ENCODE measurements around the gene IFNA4.
A peak's percentile ranks its signal among the peaks of the same experiment; 100 is the strongest.
"Not testable (repeated sequence)": the region's sequence is repeated elsewhere in the genome, so short reads cannot be mapped to it uniquely, and the experiment has no call there.

The IFNA4 gene

DNA sequence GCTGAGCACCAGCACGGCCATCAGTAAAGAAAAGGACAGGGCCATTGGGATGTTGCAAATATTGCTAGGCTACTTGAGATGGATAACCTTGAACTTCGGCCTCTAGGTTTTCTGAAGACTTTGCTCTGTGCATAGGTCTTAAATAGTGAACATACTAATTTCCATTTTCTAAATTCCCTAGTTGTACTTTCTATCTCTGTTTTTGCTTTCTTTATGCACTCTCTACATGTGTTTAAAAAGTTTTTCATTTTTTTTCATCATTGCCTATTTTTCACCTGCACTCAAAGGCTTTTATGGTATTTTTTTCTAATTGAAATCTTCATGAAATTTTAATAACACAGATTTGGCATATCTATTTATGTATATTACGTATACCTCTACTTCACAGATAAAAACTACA lies at the start of gene IFNA4:
Gene IFNA4, minus strand, starts transcription at position 101 of the 400 bp plus-strand sequence. Its CDS starts 56 bp downstream, at position 45.
- not testable (repeated sequence) for DNase-seq

DNA sequence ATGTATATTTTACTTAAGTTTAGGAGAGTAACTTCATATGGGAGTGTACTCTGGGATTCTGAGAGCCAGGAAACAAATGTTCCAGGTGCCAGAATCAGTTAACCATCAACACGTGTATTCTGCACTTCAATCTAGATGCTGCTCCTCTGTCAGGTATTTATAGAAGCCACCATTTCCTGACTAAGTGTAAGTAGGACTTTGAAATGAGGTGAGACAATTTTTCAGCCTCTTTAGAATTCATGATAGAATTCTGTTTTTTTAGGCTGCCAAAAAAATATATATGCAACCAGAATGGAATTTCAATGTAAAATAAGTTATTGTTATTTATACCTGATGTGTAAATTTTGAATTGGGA lies 49.0 kb upstream of the IFNA4 start:
- DNase-seq = not testable (repeated sequence)

DNA sequence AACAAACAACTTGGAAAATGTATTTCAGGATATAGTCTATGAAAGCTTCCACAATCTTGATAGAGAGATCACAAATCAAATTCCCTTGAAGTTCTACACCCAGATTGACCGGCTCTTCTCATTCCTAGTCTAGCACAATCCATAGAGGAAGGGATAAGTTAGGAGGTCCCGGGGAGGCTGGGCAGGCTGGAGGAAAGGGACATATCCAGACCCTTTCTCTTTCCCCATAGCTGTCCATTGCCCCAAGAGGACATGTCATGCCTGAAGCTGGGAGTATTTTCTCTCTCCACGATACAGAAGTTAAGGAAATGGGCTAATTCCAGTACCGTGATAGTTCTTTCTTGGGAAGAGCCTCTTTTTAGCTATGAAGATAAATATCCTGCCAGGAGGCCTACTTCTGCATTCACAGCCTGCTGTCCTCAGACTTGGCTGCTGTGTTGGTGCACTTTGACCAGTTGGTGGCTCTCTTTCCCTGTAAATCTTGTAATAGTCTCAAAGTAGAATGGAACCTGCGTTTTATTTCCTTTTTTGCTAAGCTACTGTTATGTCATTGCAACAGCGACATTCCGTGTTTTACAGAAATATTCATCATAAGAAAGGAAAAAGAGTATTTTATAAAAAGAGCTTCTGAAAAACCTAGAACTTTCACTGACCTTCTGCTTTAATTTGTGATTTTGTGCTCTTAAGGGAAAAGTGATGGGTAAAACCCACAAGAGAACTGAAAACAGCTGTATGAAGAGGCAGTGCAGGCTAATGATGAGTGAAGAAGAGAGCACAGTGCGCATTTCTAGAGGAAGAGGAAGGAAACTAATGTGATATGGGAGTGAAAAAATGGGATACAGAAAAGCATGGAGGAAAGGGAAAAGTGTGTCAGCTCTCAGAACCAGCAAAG lies 48.3 kb upstream of the IFNA4 start:
- peak; percentile 84 to 91 for DNase-seq

DNA sequence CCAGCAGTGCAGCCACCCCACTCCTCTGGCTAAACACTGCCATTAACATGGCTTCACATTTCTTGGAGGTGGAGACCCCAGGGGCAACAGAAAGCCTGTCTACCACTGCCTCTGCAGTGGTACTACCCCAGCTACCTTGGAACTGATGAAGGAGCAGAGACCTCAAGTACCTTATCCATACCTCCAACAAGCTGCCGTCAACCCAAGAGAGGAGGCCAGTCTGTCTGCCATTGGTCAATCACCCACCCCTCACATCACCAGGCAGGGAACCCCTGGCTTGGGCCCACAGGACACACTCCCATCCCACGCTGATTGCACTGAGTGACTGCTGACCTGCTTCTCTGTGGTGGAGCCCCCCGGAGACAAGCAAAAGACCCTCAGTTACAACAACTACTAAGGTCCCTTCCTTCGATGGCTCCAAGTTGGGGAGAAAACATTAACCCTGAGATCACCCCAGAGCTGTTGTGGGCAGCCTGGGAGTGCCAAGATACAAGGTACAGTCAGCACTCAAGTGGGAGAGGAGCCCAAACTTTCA lies 46.8 kb upstream of the IFNA4 start:
- DNase-seq = no peak

DNA sequence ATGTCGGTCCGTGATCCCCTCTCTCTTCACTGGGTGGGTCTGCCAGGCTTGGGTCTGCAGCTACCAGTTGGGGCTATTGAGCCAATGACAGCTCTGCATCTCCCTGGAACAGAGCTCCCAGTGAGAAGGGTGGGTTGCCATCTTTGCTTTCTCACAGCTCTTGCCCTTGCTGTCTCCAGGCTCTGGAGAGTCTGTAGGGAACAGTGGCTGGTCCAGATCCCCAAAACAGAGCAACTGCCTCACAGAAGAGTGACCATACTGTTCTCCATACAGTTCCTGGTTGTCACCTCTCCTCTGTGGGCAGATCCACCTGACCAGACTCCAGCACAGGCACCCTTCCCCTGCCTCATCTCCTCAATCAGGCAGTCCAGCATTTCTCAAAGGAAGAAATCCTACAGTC lies 45.9 kb upstream of the IFNA4 start:
- DNase-seq = no peak

- DNase-seq = no peak
Measured at GRCh38 chr9:21228122-21228521, 40.7 kb upstream of the IFNA4 start, which contains the start of gene IFNA17. Gene IFNA17, minus strand, starts transcription at chr9:21228222. Its CDS starts 49 bp downstream, at chr9:21228173.

GRCh38 chr9:21217211-21217610 lies 29.8 kb upstream of the IFNA4 start, which contains the start of gene IFNA16:
Gene IFNA16, minus strand, starts transcription at chr9:21217311. Its CDS starts 6 bp downstream, at chr9:21217305.
- not testable (repeated sequence) for DNase-seq

DNA sequence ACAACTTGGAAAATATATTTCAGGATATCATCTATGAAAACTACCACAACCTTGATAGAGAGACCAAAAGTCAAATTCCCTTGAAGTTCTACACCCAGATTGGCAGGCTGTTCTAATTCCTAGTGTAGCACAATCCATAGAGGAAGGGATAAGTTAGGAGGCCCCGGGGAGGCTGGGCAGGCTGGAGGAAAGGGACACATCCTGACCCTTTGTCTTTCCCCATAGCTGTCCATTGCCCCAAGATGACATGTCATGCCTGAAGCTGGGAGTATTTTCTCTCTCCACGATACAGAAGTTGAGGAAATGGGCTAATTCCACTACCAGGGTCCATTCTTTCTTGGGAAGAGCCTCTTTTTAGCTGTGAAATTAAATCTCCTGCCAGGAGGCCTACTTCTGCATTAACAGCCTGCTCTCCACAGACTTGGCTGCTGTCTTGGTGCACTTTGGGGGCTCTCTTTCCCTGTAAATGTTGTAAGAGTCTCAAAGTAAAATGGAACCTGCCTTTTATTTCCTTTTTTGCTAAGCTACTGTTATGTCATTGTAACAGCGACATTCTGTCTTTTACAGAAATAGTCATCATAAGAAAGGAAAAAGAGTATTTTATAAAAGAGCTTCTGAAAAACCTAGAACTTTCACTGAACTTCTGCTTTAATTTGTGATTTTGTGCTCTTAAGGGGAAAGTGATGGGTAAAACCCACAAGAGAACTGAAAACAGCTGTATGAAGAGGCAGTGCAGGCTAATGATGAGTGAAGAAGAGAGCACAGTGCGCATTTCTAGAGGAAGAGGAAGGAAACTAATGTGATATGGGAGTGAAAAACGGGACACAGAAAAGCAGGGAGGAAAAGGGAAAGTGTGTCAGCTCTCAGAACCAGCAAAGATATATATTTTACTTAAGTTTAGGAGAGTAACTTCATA lies 26.3 kb upstream of the IFNA4 start:
- not testable (repeated sequence) for DNase-seq

DNA sequence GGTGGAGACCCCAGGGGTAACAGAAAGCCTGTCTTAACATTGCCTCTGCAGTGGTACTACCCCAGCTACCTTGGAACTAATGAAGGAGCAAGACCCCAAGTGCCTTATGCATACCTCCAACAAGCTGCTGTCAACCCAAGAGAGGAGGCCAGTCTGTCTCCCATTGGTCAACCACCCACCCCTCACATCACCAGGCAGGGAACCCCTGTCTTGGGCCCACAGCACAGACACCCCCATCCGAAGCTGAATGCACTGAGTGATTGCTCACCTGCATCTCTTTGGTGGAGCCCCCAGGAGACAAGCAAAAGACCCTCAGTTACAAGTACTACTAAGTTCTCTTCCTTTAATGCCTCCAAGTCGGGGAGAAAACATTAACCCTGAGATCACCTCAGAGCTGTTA lies 24.8 kb upstream of the IFNA4 start:
- not testable (repeated sequence) for DNase-seq

DNA sequence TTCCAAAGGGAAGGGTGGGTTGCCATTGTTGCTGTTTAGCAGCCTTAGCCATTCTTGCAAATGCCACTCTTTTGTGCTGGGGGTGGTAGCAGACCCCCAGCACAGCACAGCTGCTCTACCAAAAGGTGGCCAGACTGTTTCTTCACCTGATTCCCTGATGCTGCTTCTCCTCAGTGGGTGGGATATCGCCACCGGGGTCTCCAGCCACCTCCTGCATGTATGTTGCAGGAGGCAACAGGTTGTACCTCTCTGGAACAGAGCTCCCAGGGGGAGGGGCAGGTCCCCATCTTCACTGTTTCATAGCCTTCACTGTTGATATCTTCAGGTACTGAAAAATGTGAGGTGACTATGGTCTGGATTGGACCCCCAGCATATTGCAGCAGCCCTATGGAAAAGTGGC lies 23.4 kb upstream of the IFNA4 start:
- not testable (repeated sequence) for DNase-seq

GRCh38 chr9:21210311-21210710 lies 22.9 kb upstream of the IFNA4 start:
- DNase-seq = no peak

GRCh38 chr9:21207043-21207442 lies 19.7 kb upstream of the IFNA4 start, which contains the start of gene IFNA10:
Gene IFNA10, minus strand, starts transcription at chr9:21207143. Its CDS starts 46 bp downstream, at chr9:21207097.
- not testable (repeated sequence) for DNase-seq

DNA sequence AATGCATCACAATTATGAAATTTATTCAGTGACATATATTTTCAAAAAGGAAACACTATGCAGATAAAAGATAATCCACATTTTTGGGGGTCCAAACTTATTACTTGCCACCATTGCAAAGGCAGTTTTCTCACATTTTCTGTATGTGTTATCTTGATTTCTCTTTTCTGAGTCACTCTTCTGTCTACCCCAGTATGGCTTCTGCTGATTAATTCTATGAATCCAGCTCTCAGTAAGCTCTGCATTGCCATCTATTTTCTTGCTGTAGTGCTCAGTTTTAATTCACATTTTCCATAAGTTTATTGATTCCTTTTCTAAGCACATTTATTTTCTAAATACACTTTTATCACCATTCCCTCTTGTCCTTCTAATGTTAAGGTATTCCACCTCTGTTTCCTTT lies 17.8 kb upstream of the IFNA4 start:
- DNase-seq = no peak

DNA sequence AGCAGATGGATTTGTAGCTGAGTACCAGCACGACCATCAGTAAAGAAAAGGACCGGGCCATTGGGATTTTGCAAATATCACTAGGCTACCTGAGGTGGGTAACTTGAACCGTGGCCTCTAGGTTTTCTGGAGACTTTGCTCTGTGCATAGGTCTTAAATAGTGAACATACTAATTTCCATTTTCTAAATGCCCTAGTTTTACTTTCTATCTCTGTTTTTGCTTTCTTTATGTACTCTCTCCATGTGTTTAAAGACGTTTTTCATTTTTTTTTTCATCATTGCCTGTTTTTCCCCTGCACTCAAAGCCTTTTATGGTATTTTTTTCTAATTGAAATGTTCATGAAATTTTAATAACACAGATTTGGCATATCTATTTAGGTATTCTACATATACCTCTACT lies 14.7 kb upstream of the IFNA4 start, which contains the start of gene IFNA7:
Gene IFNA7, minus strand, starts transcription at position 101 of the 400 bp plus-strand sequence. Its CDS starts 40 bp downstream, at position 61.
- DNase-seq = not testable (repeated sequence)

DNA sequence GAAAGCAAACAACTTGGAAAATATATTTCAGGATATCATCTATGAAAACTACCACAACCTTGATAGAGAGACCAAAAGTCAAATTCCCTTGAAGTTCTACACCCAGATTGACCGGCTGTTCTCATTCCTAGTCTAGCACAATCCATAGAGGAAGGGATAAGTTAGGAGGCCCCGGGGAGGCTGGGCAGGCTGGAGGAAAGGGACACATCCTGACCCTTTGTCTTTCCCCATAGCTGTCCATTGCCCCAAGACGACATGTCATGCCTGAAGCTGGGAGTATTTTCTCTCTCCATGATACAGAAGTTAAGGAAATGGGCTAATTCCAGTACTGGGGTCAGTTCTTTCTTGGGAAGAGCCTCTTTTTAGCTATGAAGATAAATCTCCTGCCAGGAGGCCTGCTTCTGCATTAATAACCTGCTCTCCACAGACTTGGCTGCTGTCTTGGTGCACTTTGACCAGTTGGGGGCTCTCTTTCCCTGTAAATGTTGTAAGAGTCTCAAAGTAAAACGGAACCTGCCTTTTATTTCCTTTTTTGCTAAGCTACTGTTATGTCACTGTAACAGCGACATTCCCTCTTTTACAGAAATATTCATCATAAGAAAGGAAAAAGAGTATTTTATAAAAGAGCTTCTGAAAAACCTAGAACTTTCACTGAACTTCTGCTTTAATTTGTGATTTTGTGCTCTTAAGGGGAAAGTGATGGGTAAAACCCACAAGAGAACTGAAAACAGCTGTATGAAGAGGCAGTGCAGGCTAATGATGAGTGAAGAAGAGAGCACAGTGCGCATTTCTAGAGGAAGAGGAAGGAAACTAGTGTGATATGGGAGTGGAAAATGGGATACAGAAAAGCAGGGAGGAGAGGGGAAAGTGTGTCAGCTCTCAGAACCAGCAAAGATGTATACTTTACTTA lies 7.7 kb upstream of the IFNA4 start:
- DNase-seq = peak; percentile 40

DNA sequence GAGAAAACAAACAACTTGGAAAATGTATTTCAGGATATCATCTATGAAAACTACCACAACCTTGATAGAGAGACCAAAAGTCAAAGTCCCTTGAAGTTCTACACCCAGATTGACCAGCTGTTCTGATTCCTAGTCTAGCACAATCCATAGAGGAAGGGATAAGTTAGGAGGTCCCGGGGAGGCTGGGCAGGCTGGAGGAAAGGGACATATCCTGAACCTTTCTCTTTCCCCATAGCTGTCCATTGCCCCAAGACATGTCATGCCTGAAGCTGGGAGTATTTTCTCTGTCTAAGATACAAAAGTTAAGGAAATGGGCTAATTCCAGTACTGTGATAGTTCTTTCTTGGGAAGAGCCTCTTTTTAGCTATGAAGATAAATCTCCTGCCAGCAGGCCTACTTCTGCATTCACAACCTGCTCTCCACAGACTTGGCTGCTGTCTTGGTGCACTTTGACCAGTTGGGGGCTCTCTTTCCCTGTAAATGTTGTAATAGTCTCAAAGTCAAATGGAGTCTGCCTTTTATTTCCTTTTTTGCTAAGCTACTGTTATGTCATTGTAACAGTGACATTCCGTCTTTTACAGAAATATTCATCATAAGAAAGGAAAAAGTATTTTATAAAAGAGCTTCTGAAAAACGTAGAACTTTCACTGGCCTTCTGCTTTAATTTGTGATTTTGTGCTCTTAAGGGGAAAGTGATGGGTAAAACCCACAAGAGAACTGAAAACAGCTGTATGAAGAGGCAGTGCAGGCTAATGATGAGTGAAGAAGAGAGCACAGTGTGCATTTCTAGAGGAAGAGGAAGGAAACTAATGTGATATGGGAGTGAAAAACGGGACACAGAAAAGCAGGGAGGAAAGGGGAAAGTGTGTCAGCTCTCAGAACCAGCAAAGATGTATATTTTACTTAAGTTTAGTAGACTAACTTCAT lies 4.3 kb downstream of the IFNA4 start:
- DNase-seq = peak; percentile 73 to 80

- no peak for DNase-seq
Measured at GRCh38 chr9:21174671-21175070, 12.7 kb downstream of the IFNA4 start.

DNA sequence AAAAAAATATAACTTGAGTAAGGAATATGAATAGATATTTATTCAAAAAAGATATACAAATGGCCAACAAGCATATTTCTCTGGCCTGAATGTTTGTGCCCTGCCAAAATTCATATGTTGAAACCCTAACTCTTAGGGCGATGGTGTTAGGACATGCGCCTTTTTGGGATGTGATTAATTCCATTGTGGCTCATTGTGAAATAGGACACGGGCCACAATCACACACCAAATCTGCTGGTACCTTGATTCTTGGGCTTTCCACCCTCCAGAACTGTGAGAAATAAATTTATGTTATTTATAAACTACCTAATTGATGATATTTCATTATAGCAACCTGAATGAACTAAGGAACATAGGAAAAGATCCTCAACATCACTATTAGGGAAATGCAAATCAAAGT lies 15.2 kb downstream of the IFNA4 start:
- no peak for DNase-seq

DNA sequence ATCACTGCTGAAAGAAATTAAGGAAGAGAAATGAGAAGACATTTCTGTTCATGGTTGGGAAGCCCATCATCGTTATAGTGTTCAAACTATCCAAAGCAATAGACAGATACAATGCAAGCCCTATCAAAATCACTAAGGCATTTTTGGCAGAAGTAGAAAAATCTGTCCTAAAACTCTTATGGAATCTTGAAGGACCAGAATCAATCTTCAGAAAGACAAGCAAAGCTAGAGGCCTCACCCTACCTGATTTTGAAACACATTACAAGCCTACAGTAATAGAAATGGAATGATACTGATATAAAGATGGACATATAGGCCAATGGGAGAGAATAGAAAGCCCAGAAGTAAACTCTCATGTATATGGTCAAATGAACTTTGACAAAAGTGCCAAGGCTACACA lies 16.0 kb downstream of the IFNA4 start:
- DNase-seq = no peak

- DNase-seq = not testable (repeated sequence)
Measured at GRCh38 chr9:21166560-21166959, 20.8 kb downstream of the IFNA4 start, which contains the start of gene IFNA21. Gene IFNA21, minus strand, starts transcription at chr9:21166660. Its CDS starts 48 bp downstream, at chr9:21166612.
